Parathyroid adenoma (tissue), 2 donors: ENCODE measurements around the gene ATF7IP2.

ENCODE experiments used
- H2AFZ ChIP-seq: fragments of 300-600 bp; sonication (generic); one replicate; pipeline ENCODE4 v1.7.0; 2017; ENCODE audit warnings: antibody characterized with exemption, mild to moderate bottlenecking
- H3K27ac ChIP-seq: fragments of 300-600 bp; sonication (generic); one replicate; pipeline ENCODE4 v1.7.0; 2017
- H3K27me3 ChIP-seq: fragments of 300-600 bp; sonication (generic); one replicate; pipeline ENCODE4 v1.7.0; 2017; ENCODE audit warnings: low read length; ENCODE audit not compliant: control insufficient read depth, insufficient read depth
- H3K36me3 ChIP-seq: fragments of 300-600 bp; sonication (generic); one replicate; pipeline ENCODE4 v1.7.0; 2017; ENCODE audit warnings: low read length; ENCODE audit not compliant: control insufficient read depth, insufficient read depth
- H3K4me1 ChIP-seq: fragments of 300-600 bp; sonication (generic); one replicate; pipeline ENCODE4 v1.7.0; 2017; ENCODE audit warnings: control low read depth
- H3K4me2 ChIP-seq: fragments of 300-600 bp; sonication (generic); one replicate; pipeline ENCODE4 v1.7.0; 2017; ENCODE audit warnings: low read length
- H3K4me3 ChIP-seq: fragments of 300-600 bp; sonication (generic); one replicate; pipeline ENCODE4 v1.7.0; 2017; ENCODE audit warnings: low read depth, low read length
- H3K79me2 ChIP-seq: fragments of 300-600 bp; sonication (generic); one replicate; pipeline ENCODE4 v1.7.0; 2017; ENCODE audit warnings: control low read depth
- H3K9ac ChIP-seq: fragments of 300-600 bp; sonication (generic); one replicate; pipeline ENCODE4 v1.7.0; 2017; ENCODE audit warnings: mild to moderate bottlenecking
- H3K9me3 ChIP-seq: fragments of 300-600 bp; sonication (generic); one replicate; pipeline ENCODE4 v1.7.0; 2017; ENCODE audit warnings: low read length; ENCODE audit not compliant: control insufficient read depth
- CTCF ChIP-seq: fragments of 300-600 bp; sonication (generic); IDR thresholded peaks from one replicate; pipeline ENCODE4 v1.7.0; 2017; ENCODE audit warnings: antibody characterized with exemption, mild to moderate bottlenecking
- donor health status: primary hyperparathyroidism.

ATF7IP2 gene

GRCh38 chr16:10494343-10495030 is 108.6 kb downstream of the ATF7IP2 start:
- no peak for TF ChIP-seq CTCF

GRCh38 chr16:10495031-10495345 is 109.1 kb downstream of the ATF7IP2 start:
- Histone ChIP-seq H2AFZ (no peak overlapping the region), H3K4me3 (no peak overlapping the region), H3K36me3 (no peaks in the 10 kb centered on the region), H3K9ac (no peak overlapping the region), H3K79me2 (no peaks in the 10 kb centered on the region), H3K4me2 (no peak overlapping the region), H3K27ac (no peak overlapping the region), H3K27me3 (no peaks in the 10 kb centered on the region), H3K4me1 (no peaks in the 10 kb centered on the region), H3K9me3 (no peaks in the 10 kb centered on the region)
- no peak for TF ChIP-seq CTCF

More at GRCh38 chr16:10494343-10495030, 108.6 kb downstream of the ATF7IP2 start:
- Histone ChIP-seq H3K4me2 (no peak overlapping the region), H2AFZ (no peak overlapping the region), H3K27ac (no peak overlapping the region), H3K4me1 (no peaks in the 10 kb centered on the region), H3K79me2 (no peaks in the 10 kb centered on the region), H3K27me3 (no peaks in the 10 kb centered on the region), H3K36me3 (no peaks in the 10 kb centered on the region), H3K9me3 (no peaks in the 10 kb centered on the region), H3K9ac (no peak overlapping the region), H3K4me3 (no peak overlapping the region)

- H3K27me3 ChIP-seq = no peaks in the 10 kb centered on the region
- no peak overlapping the region for H3K4me3 ChIP-seq
- no peak for TF ChIP-seq CTCF
- no peak overlapping the region for H3K9ac ChIP-seq
- H3K27ac ChIP-seq = no peak overlapping the region
- H3K4me2 ChIP-seq = no peak overlapping the region
- no peaks in the 10 kb centered on the region for H3K4me1 ChIP-seq
- no peaks in the 10 kb centered on the region for H3K9me3 ChIP-seq
- H3K36me3 ChIP-seq = no peaks in the 10 kb centered on the region
- no peaks in the 10 kb centered on the region for H3K79me2 ChIP-seq
- H2AFZ ChIP-seq = no peak overlapping the region
These were observed 111.6 kb downstream of the ATF7IP2 start for GRCh38 chr16:10497132-10498101.

- Histone ChIP-seq H3K4me2 (no peak overlapping the region), H3K4me3 (no peak overlapping the region), H3K4me1 (no peaks in the 10 kb centered on the region), H3K9ac (no peak overlapping the region), H2AFZ (no peak overlapping the region), H3K27ac (no peak overlapping the region), H3K27me3 (no peaks in the 10 kb centered on the region), H3K9me3 (no peaks in the 10 kb centered on the region), H3K36me3 (no peaks in the 10 kb centered on the region), H3K79me2 (no peaks in the 10 kb centered on the region)
- TF ChIP-seq CTCF = no peak
These were observed 114.7 kb downstream of the ATF7IP2 start for GRCh38 chr16:10500582-10500981.
